Cardiac muscle cell (in vitro differentiated cells and primary cell): ENCODE data around the gene ESPNL. TPM values are rescaled to one million over a fixed set of nuclear protein-coding genes. Genes with fewer than 3 reads are reported as not detected.

Experiments
- DNase-seq, 2 donors: peaks; one replicate each; pipeline versions ENCODE4 v3.0.0 to v3.0.0-alpha.2; 2010 to 2017; ENCODE audit warnings: low read depth in 1 of 2, low spot score in 1 of 2
- H3K27ac ChIP-seq: fragments of 200-600 bp; sonication (generic); 2 replicates; pipeline ENCODE4 v1.5.1; 2016
- H3K27me3 ChIP-seq: fragments of 200-600 bp; sonication (generic); 2 replicates; pipeline ENCODE4 v1.6.0; 2016; ENCODE audit warnings: control low read depth
- H3K36me3 ChIP-seq: fragments of 200-600 bp; sonication (generic); 2 replicates; pipeline ENCODE4 v1.5.1; 2016; ENCODE audit warnings: control low read depth
- H3K4me1 ChIP-seq: fragments of 200-600 bp; sonication (generic); 2 replicates; pipeline ENCODE4 v1.8.1; 2017; ENCODE audit warnings: low read depth, mild to moderate bottlenecking, mixed run types
- H3K4me3 ChIP-seq: fragments of 200-600 bp; sonication (generic); 2 replicates; pipeline ENCODE4 v1.5.1; 2016; ENCODE audit warnings: mild to moderate bottlenecking
- H3K9me3 ChIP-seq: fragments of 200-600 bp; sonication (generic); 2 replicates; pipeline ENCODE4 v1.5.1; 2017; ENCODE audit warnings: low read depth, mild to moderate bottlenecking, control low read depth
- CTCF ChIP-seq: IDR thresholded peaks from 2 replicates; pipeline ENCODE4 v1.5.1; 2012; ENCODE audit warnings: low read depth, mild to moderate bottlenecking, low read length
- polyA plus RNA-seq: library from polyadenylated mRNA; unstranded; fragments of >200 nt; fragmentation: Nextera tagmentation; extraction: Ambion mirVana; gene quantifications from 2 replicates; pipeline ENCODE4 v1.2.1, GENCODE V29; 2016
- total RNA-seq: library from RNA; depleted of rRNA; stranded (reverse); fragments of >200 nt; gene quantifications from 2 replicates; pipeline ENCODE4 v1.2.3, GENCODE V29; 2016

ESPNL gene
- total and polyA plus RNA-seq, 2 experiments from 2014 or later = 5.3 to 8.5 TPM

DNA sequence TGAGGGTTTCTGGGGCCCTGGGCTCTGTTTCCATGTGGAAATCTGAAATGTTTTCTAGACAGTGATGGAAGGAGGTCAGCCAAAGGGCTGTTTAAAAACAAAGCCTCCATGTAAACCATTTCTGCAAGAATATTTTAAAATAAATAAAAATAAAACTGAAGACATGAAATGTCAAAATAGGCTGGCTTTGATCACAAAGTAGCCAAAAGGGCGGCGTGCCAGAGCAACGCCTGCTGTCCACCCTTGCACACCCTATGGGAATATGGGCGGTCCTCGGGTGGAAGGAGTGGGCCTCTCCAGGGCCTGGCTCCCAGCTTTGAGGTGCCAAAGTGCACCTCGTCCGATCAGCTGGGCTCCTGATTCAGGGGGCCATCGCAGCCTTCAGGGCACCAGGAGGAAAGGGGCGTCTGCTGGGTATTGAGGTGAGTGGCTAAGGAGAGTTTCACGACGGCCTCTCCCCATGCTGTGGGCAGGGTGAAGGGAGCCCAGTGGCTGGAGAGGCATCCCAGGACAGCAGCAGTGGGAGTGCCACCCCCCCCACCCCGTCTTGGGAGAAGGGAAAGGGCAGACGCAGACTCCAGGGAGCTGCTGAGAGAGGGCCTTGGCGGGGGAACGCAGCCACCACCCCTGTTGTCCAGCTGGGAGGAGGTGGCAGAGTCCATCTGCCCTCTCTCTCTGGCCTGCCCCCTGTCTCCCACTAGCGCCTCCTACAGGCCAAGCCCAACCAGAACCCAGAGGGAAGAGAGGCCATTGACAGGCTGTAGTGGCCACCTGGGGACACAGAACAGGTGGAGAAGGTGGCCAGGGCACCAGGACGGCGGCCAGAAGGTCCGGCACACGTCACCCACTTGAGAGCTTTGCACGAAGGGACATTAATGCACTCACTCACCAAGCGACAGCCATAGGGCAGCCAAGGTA lies 52.9 kb downstream of the ESPNL start:
- no peak for DNase-seq
- peak; percentile 19 for TF ChIP-seq CTCF
- H3K9me3 ChIP-seq = no peaks in the 10 kb centered on the region
- H3K4me1 ChIP-seq = no peaks in the 10 kb centered on the region
- no peak overlapping the region for H3K27ac ChIP-seq
- H3K36me3 ChIP-seq = no peaks in the 10 kb centered on the region
- no peak overlapping the region for H3K4me3 ChIP-seq
- H3K27me3 ChIP-seq = peaks cover 14% of the 10 kb centered on the region

GRCh38 chr2:238154570-238154969 lies 54.4 kb downstream of the ESPNL start:
- no peak for TF ChIP-seq CTCF
- Histone ChIP-seq H3K4me1 (no peaks in the 10 kb centered on the region), H3K36me3 (no peaks in the 10 kb centered on the region), H3K4me3 (no peak overlapping the region), H3K27ac (no peak overlapping the region), H3K27me3 (peaks cover 28% of the 10 kb centered on the region), H3K9me3 (no peaks in the 10 kb centered on the region)
- DNase-seq = no peak

GRCh38 chr2:238155051-238155760 lies 55.1 kb downstream of the ESPNL start:
- Histone ChIP-seq H3K4me3 (no peak overlapping the region), H3K9me3 (no peaks in the 10 kb centered on the region), H3K27ac (no peak overlapping the region), H3K4me1 (no peaks in the 10 kb centered on the region), H3K27me3 (peaks cover 34% of the 10 kb centered on the region), H3K36me3 (no peaks in the 10 kb centered on the region)
- DNase-seq = peak in 1 of 2 donors; percentile 83
- TF ChIP-seq CTCF = no peak

DNA sequence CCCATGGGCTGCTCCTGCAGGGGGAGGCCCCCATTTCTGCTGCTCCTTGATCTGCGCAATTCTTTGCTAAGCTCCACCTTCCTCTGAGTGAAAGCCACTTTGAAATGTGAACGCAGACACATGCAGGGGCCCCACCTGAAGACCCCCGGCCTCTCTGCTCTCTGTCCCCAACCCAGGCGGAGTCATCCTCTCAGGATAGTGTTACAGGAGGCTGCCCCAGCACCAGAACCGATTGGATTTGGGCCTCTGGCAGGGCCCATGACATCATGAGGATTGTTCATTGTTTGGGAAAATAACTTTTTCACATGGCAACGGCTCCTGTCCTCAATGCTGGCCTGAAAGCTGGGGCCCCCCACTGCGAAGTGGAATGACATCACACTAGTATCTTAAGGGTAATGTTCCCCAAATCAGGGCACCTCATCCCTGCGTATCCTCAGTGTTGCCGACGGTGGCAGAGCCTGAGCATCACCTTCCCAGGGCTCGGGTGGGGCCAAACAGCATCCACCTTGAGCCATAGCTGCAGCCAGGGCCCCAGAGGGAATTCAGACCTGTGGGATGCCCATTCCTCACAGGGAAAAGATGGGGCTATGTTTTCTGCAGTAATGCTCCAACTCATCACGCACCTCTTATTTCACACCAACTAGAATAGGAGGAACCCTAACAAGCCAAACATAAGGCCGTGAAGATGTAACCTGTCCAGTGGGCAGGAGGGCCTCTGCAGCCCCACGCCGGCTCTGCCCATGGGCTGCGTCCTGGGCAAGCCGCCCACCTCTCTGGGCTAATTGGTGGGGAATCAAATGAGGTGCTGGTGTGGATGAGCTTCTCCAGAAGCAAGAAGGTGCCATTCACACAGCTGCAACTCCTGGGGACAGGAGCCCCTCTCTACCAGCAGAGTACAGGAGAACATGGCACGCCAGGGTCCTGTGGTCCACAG lies 55.9 kb downstream of the ESPNL start:
- no peak for TF ChIP-seq CTCF
- H3K27ac ChIP-seq = no peak overlapping the region
- no peaks in the 10 kb centered on the region for H3K9me3 ChIP-seq
- no peak for DNase-seq
- no peak overlapping the region for H3K4me3 ChIP-seq
- no peaks in the 10 kb centered on the region for H3K4me1 ChIP-seq
- H3K36me3 ChIP-seq = no peaks in the 10 kb centered on the region
- peaks cover 42% of the 10 kb centered on the region for H3K27me3 ChIP-seq

DNA sequence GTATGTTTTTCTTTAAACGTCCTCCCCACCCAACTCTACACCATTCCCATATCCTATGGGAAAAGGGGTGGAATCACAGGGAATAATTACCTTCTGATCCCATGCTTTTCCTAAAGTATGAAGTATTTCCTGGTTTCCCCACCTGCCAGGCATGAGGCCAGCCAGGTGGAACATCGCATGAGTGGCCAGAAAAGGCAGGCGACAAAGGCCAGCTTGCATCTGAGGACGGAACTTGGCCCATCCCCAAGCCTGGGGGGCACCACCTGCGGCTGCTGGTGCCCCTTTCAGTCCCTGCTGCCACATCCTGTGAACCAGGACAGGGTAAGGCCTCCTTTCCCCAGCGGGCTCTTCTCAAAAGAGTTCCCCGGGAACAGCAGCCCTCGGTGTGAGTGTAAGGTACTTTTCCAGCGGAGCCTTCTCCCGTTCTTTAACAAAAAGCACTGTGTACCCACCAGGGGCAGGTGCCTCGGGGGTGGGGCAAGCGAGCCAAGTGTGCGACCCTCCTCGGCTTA lies 57.4 kb downstream of the ESPNL start:
- no peaks in the 10 kb centered on the region for H3K4me1 ChIP-seq
- no peak overlapping the region for H3K27ac ChIP-seq
- H3K4me3 ChIP-seq = no peak overlapping the region
- TF ChIP-seq CTCF = no peak
- DNase-seq = no peak
- no peaks in the 10 kb centered on the region for H3K36me3 ChIP-seq
- H3K9me3 ChIP-seq = no peaks in the 10 kb centered on the region
- H3K27me3 ChIP-seq = peaks cover 58% of the 10 kb centered on the region
